Stimulated activated CD8-positive, alpha-beta memory T cell treated with anti-CD3 and anti-CD28 coated beads, Interleukin-15, amount 100 ng/mL, for 1 hour (primary cell): Measurements from ENCODE around the gene CACNA1D.
"Not testable (repeated sequence)": the region's sequence is repeated elsewhere in the genome, so short reads cannot be mapped to it uniquely, and the experiment has no call there.

Experiments used
- DNase-seq: peaks from one replicate; pipeline ENCODE4 v3.0.0-alpha.2; 2020; ENCODE audit warnings: low read depth

CACNA1D gene

DNA sequence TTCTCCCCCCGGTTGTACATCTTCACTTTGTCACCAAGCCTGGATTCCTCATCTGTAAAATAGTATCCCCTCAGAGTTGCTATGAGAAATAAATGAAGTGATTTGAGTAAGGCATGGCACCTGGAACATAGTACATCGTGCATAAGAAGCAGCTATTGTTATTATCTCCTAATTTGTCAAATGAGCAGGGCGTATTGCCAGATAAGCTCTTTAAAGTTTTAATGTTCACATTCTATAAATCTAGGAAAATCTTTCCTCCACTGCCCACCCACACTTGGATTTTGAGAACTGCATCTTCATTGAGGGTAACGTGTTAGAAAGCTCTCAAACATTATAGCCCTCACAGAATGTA is 32.3 kb downstream of the CACNA1D start:
- no peak for DNase-seq

DNA sequence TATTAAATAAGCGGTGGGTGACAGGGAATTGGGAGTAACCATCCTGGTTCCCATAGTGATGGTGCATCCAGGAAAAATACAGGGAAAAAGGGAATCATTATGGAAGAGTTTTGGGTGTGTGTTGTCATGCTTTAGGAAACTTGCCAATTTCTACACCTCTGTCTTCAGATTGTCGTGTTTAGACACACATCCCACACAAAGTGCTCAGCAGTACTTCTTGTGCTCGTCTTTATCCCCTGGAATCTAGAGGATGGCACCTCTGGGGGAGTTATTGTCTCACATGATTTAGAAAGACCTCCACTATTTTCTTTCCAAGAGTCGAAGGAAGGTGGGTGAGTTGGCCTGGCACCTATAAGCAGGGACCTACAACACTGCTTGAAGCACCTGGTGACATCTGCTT is 35.8 kb downstream of the CACNA1D start:
- DNase-seq = no peak

DNA sequence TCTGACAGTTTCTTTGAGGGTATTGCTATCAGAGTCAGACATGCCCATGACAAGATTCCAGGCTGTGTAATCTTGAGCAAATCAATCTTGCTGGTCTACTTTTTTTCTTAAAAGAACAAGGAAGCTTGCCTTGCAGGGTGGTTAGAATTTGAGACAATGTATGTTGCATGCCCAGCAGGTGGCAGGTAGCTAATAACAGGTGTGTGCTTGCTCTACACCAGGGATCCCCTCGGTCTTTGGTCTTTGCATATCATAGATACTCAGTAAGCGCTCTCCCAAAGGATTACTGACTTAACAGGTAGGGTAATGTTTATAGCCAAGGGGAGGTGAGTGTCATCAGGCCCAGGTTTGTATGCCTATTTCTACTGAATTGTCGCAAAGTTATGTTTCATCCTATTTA is 37.3 kb downstream of the CACNA1D start:
- no peak for DNase-seq

DNA sequence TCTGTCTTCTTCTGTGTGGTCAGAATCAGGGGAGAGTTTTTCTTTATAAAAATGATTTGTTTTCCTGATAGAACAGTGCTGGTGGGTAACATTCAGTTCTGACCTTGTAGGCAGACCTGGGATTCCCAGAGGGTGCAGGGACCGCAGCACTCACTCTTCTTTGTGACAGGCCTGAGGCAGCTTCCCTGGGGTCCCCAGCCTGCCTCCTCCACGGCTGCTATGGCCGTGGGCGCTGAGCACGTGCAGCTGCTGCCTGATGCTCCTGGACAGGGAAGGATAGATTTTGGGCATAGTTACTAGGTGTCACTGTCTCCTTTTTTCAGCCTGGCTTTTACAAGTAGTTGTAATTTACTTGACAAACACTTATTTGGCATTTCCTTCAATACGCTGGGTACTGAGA is 39.1 kb downstream of the CACNA1D start:
- DNase-seq = no peak

DNA sequence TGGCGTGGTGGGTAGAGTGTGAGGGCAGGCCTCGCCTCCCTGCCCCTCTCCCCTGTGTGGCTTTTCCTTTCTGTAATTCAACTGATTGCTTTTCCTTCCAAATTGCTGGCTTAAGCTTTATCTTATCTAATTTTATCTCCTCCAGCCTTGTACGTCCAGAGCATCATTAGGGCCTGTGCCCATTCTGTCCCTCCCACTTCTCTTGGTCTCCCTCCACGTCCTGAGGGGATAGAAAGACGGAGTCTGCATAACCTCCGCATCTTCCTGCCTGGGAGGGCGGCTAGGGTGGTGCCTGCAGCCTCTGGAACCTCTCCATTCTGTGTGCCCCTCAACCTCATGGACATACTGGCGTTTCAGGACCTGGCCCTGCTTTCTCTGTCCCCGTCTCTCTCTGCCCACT is 39.8 kb downstream of the CACNA1D start:
- no peak for DNase-seq

DNA sequence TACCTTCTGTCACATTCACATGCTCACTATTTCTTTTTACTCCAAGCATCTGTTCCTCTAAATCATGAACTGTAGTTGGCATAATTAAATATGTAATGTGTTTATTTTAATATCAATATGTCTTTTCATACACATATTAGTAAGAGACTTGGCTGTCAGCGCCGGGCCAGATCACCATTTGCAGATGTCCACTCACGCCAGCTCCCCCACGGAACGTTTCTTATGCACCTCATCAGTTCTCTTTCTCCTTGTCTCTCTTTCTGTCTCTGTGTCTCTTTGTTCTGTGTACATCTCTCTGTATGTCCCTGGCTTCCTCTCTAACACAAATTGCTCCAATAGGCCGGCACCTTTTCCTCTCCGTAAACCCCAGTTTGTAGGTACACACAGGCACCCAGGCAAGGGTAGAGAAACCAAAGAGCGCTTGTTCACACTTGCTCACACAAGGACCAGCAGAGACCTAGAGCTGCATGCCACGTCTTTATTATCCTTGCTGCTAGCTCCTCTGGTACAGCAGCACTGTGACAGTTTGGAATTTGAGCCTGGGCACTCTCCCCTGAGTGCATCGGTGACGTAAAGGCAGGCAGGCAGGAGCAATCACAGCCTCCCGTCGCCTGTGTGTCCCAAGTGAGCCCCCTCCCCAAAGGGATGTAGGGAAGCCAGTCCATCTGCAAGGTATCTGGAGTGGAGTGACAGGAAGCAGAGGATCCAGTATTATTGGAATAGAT is 40.4 kb downstream of the CACNA1D start:
- no peak for DNase-seq

DNA sequence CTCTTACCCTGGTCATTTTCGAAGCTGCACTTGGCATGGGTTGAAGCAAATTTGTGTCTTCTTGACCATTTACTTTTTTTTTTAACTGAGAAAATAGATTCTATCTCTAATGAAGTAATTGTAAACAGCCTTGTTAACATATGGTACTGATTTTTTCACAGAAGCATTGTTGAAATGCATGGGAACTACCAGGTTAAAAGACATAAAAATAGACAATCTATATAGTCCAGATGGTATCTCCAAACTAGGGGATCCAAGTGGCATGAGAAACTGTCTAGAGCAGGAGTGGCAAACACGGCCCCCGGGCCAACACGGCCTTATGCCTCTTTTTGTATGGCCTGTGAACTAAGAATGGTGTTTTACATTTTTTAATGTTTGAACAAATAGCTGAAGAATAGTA is 41.9 kb downstream of the CACNA1D start:
- DNase-seq = no peak

DNA sequence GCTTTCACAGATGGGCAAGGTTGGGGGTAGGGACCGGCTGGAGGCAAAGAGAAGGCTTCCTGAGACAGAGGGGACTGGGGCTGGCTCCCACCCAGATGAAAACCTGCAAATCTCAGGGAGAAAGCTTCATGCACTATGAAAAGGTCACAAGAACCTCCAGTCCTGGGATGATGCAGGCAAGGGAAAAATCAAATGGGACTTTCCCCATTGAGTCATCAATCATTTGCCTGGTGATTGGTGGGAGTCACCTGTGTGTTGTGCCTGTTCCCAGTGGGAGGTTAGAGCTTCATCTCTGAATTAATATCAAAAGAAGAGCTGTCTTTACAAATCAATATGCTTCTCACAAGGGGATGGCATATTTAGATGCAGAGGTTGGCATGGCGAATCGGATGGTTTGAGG is 49.9 kb downstream of the CACNA1D start:
- no peak for DNase-seq

DNA sequence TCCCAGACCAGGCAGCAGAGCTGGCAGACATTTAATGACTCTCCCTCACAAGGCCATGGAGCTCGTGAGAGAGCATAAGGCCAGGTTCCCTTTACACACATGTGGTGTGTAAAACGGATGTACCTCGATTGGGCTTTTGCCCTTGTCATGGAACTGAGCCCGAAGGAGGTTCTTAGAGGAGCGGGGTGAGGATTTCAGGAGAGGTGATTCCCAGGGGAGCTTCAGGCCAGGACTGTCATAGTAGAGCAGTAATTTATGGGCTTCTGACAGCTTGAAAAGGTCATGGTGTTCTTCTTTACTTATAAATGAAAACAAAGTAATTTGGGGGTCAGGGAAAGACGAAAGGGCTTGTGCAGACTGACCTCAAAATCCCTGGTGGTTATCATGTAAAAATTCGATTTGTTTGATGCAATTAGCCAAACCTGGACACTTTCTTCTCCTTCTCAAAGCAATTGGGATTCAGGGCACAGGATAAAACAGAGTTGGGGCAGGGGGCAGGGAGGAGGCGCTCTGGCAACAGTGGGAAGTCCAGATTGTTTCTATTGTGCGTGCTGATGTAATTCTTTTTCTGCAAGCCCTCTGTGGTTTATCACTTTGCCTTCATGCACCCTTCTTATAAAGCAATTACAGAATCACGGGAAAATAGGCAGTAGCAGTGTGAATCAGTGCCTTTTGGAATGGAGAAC is 51.0 kb downstream of the CACNA1D start:
- DNase-seq = no peak

DNA sequence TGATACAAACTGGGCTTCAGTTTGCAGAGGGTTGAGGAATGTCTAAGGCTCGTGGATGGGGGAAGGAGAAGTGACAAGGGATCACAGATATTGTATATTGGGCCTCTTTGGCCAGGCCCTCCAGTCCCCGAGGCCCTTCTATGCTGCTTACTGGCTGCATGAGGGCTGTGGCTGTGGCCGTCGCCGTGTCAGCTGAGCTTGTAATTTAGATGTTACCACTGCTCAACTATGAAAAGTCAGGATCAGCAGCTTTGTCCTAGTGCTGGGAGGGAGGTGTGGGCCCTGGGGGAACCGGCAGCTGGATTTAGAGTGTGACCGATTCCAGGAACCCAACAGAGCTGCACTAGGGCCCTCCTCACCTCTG is 51.6 kb downstream of the CACNA1D start:
- no peak for DNase-seq

DNA sequence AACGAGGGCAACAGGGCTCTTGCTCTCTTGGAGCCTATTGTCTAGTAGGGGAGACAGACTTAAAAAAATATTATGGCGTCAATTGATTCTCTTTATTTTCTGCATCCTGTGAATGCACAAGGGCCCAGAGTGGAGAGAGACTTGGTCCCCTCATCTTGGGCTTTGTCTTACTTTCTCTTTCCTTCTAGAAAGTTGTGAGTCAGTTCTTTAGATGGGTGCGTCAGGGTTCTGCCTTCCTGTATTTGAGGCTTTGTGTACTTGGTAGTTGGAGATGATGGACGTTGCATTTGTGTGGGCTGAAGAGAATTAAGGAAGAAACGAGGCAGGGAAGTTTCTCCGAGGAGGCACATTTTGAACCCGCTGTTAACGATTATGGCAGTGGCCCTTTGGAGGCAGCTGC is 52.9 kb downstream of the CACNA1D start:
- DNase-seq = no peak

DNA sequence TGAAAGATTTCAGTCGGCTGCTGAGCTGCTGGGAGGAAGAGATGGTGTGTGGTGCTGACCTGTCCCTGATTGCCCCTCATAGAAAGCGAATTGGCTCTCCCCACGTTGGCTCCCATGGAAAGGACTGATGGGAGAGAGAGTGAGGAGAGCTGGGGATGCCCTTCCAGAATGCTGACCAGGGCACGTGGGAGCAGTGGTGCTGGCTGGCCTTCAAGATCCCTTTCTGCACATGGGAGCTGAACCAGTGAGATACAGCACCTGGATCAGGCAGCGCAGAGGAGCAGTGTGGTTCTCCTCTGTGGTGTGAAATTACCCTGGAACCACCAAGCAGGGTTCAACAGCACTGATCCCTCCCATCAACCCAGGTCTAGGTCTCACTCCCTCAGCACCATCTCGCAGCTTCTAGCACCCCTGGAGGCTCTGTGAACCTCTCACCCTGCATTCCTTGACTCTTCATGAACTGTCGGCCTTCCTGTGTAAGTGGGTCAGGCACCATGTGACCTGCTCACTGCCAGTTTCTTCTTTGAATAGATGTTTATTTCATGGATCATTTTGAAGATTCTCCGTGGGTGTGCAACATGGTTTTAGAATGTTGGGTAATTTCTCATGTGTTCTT is 55.7 kb downstream of the CACNA1D start:
- no peak for DNase-seq

DNA sequence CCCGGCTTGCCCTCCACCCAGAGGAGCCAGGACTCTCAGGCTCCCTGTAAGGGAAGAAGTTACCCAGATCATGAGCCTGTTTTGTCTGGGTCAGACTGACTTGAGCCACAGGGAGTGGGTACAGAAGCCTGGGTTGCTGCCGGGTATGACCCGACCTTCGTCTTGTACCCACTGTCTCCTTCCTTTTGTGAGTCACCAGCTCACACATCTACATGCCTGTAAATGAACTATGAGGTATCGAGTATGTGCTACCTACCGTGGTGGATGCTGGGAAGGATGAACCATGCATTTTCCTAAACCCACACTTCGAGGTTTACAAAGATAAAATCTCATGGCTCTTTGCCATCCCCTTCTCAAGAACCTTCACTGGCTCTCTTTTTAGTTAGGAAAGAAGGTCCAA is 56.9 kb downstream of the CACNA1D start:
- DNase-seq = no peak

DNA sequence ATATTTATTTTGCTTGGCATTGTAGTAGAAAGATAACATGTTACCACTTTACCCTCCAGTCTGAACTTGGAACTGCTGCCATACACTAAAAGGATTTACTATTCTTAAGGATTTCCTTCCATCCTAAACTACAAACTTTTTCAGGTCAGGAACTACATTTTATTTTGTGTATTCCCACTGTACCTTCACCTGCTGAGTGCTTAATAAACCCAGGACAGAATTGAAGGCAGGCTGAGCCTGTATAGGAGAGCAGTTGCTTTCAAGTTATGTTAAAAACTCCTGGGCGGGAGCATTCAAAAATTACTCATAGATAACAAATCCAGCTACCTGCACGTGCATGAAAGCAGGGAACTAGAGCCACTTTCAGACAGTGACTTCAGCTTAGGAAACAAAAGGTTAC is 58.3 kb downstream of the CACNA1D start:
- DNase-seq = no peak

DNA sequence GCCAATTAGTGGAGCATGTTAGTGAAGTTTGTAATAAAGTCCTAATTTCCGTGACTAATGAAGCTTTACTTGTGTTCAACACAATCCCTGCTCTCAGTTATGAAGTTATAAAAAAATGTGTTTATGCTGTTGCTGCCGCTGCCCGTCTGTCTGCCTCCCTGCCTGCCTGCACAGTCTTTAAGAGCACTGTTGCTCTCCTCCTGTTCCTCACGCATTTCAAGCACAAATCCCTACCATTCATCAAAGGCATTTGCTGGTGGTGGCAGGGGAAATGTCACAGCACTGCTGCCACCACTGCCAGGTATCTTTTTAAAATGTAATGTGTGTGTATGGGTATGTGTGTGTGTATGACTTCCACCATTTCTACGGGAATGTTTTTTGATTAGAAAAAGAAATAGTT is 58.8 kb downstream of the CACNA1D start:
- DNase-seq = no peak

DNA sequence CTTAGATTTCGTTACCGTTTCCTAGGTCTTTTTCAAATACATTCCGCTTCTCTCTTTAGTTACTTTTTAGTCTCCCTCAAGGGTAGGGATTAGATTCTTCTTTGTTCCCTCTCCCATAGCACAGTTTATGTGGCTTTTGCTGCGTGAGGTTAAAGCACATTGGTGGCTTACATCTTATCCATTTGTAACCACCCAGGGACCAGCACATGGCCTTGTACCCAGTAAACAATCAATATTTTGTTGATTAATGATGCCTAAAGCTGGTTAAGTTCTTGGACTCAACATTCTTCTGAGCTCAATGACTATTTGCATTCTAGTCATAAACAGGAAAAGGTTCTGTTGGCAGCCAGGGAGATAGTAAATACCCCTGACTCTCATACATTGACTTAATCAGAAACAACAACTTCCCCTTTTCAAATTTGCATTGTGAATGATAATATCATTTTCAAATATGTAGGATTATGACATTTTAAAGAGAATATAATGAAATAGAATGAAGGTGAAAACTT is 60.2 kb downstream of the CACNA1D start:
- no peak for DNase-seq

DNA sequence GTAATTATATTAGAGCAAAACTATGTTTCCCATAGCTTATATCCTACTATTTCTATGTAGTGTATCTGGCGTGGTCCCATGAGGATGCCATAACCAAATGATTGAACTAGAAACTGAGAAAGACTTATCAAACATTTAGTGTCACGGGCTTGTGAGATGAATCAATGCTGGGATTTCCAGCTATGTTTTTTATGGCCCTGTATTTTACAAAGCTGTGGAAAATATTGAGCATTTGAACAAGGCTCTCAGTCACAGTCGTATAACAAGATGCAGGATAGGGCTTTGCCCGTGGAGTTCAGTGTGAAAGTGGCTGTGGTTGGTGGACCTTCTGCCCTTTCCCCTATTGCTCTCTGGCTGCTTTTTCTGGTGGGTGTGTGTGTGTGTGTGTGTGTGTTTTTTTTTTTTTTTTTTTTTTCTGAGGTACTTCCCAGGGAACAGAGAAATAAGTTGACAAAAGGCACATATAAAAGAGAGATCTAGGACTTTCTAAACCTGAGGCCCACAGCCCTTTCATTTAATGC is 60.7 kb downstream of the CACNA1D start:
- no peak for DNase-seq

DNA sequence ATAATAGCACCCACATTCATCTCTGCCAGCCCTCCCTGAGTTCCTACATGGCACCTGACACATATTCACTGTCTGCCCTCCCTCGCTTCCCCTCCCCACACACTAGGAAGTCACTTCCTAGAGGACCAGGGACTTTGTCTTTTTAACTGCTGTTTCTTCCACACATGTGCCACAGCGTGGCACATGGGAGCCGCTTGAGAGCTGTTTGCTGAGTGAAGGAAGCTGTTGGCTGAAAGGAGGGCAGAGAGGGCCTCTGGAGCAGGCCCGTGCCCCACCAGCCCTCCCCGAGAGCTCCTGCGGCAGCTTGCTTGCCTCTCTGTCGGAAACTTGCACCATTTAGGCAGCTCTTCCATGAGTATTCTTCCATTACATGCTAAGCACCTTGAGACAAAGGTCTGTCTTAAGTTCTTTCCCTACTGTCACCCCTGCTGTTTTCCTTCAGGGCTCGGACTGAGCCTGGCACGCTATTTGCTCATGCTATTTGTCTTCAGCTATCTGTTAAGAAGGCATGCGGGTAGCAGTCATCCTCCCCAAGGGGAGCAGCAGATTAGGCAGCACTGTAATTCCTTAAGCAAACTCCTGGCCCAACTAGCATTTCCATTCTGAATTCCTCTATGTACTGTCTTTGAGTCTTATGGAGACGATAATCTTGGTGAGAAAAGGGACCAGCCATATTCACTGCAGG is 72.2 kb downstream of the CACNA1D start:
- no peak for DNase-seq

DNA sequence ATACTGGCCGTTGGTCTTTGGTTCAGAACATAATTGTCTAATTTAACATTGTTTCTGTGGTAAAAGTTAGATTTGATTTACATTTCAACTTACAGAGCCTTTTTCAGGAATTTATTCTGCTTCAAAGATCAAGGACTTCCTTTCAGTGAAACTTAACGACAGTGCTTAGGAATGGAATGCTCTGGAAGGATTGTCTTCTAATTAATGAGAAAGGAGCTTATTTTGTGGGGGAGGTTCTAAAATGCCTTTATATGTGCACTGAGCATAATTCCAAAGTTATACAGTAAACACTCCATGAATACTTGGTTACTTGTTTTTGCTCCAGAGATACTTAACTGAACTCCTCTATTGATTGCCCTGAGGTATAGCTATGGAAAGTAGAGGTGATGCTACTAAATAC is 75.7 kb downstream of the CACNA1D start:
- DNase-seq = no peak

DNA sequence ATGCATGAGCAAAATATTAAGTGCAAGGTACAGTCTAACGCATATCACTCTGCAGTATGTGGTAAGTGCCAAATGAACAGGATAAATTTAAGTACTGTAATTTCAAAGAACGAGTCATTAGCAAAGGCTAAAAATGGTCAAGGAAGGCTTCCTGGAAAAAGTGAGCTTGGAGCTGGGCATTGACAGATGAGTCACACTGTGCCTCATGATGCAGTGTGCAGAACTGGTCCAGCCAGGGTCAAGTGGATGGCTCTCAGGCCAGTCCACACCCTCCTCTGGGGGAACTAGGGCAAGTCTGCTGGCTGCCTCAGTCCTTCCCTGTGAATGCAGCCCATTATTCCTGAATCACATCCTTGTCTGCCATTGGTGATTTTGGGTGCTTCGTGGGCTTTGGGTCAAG is 76.3 kb downstream of the CACNA1D start:
- no peak for DNase-seq

DNA sequence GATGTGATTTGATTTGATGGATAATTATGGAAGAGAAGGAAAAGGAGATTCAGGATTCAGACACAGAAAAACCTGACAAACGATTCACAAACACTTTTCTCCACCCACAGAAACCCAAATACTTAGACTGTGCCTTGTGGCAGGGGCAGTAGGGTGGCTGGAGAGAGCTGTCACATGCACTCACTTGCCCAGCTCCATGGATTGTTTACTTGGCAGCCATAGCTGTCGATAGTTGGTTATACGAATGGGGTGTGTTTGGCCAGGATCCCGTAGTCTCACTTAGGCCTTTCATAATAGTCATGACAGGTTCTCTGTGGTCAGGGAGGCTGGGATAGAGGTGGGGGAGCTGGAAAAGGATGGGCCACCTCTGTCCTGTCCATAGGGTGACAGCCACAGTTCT is 76.9 kb downstream of the CACNA1D start:
- DNase-seq = no peak

DNA sequence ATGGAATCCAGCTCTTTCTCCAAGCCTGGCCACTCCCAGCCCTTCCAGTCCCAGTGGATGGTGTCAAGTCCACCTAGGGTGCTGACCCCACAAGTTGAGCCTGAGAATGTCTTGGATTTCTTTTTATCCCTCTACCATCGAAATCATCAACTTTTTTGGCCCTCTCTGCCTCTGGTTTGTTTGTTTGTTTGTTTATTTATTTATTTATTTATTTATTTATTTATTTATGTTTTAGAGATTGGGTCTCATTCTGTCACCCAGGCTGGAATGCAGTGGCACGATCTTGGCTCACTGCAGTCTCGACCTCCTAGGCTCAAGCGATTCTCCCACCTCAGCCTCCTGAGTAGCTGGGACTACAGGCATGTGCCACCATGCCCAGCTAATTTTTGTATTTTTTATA is 77.8 kb downstream of the CACNA1D start:
- not testable (repeated sequence) for DNase-seq

DNA sequence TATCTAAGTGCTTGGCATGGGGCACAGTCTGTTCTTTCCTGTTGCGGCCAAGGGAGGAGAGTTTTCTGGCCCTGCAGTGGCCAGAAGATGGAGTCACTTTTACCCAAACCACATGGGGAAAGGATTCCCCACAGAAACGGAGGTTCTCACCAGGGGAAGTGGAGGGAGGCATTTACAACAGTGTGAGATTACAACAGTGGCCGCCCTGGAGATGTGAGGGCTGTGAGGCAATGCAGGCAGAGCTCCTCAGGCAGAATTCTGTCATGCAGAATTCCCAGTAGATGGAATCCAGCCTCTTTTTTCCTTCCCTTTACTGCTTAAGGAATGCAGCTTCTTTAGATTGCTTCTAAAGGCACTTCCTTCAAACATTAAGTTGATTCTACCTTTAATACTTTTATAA is 83.1 kb downstream of the CACNA1D start:
- no peak for DNase-seq
